GM10248 (cell line): ENCODE results near the gene ARHGEF12.
A peak's percentile ranks its signal among the peaks of the same experiment; 100 is the strongest.

Source experiments
- CTCF ChIA-PET: fragments of 300-600 bp; sonication (Branson Sonifier 250); formaldehyde crosslinking; extraction: SDS; loops from one replicate; lab custom pipeline; 2021; ENCODE audit warnings: antibody characterized with exemption; lab: Yijun Ruan, JAX
- POLR2A ChIA-PET: fragments of 350-650 bp; sonication (Branson Sonifier 250); formaldehyde crosslinking; extraction: SDS; loops from one replicate; lab custom pipeline; 2020; ENCODE audit warnings: antibody characterized with exemption; lab: Yijun Ruan, JAX
- DNase-seq: peaks from one replicate; pipeline ENCODE4 v3.0.0; 2012; ENCODE audit errors: extremely low spot score
- TF ChIP-seq, protein P1 (sequence below): IDR thresholded peaks from 2 replicates; pipeline ENCODE4 v1.5.1; 2012; ENCODE audit warnings: mild to moderate bottlenecking, low read depth; ENCODE audit errors: extremely low read depth, missing control alignments, control extremely low read depth

ARHGEF12 gene

DNA sequence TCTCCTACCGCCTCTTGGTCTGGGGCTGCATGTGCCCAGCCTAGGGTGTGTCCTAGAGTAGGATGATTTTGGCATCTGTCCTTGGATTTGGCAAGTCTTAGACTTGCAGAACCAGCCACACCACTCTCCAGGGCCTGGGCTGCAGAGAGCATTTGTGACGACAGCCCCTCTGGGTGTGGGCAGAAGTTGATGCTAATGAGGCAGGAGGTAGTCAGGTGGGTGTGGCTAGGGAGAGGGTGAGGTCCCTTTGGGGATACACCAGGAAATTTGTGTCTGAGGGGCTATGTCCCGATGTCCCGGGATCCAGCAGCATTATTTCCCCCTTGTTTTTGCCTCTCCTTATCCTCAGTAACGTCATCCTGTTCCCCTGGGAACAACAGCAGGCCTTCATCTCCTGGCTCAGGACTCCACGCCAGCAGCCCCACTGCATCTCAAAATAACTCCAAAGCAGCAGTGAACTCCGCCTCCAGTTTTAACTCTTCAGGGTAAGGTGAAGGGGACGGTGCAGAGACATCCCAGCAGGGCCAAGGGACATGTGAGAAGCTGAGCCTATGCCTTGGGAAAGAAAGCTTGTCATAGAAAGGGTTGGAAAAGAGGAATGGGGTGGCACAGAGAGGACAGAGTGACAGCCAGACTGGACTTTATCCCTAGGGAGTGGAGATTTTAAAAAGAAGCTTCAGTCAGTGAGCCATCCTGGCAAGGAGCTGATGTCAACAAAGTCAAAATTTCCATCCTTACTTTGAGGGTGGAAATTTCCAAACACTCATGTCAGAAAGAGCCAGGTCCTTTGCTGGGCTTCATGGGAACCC lies 19.1 kb upstream of the ARHGEF12 start:
- ChIA-PET POLR2A (no interaction called here), CTCF (interaction anchor here (1.2 to 6.3 kb wide), 4 partner anchors 14 to 86 kb away, joined by 3 to 97 read pairs (median 10); partner anchors contain the start of gene ARHGEF12)
- DNase-seq = no peak
- TF ChIP-seq, protein P1, sequence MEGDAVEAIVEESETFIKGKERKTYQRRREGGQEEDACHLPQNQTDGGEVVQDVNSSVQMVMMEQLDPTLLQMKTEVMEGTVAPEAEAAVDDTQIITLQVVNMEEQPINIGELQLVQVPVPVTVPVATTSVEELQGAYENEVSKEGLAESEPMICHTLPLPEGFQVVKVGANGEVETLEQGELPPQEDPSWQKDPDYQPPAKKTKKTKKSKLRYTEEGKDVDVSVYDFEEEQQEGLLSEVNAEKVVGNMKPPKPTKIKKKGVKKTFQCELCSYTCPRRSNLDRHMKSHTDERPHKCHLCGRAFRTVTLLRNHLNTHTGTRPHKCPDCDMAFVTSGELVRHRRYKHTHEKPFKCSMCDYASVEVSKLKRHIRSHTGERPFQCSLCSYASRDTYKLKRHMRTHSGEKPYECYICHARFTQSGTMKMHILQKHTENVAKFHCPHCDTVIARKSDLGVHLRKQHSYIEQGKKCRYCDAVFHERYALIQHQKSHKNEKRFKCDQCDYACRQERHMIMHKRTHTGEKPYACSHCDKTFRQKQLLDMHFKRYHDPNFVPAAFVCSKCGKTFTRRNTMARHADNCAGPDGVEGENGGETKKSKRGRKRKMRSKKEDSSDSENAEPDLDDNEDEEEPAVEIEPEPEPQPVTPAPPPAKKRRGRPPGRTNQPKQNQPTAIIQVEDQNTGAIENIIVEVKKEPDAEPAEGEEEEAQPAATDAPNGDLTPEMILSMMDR = no peak

- no peak for DNase-seq
- POLR2A ChIA-PET = no interaction called here
- CTCF ChIA-PET = interaction anchor here (1.2 to 6.3 kb wide), 4 partner anchors 15 to 87 kb away, joined by 3 to 97 read pairs (median 10); partner anchors contain the start of gene ARHGEF12
- TF ChIP-seq, protein P1 = no peak
Observed at GRCh38 chr11:120317689-120318480, 18.3 kb upstream of the ARHGEF12 start.

DNA sequence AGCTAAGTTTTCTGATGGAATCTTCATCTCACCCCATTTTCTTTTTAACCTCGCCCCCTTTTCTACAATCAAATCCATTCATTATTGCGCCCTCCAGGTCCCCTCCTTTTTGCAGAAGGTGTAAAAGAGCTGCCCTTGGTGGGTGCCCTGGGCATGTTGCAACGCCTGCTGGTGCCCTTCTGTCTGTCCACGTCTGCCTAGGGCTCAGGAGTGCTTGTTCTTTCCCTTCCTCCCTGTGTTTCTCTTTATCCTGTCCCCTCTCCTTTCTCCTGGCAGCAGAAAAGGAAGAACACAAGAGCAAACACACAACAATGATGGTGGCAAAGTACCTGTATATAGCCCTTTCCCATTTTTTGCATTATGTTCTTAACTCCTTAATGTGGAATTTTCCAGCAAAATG lies 17.3 kb upstream of the ARHGEF12 start:
- ChIA-PET POLR2A (no interaction called here), CTCF (interaction anchor here (1.7 to 6.3 kb wide), 3 partner anchors 16 to 88 kb away, joined by 4 to 97 read pairs (median 15); no protein-coding TSS in a partner anchor)
- TF ChIP-seq, protein P1 = no peak
- no peak for DNase-seq

- ChIA-PET CTCF (interaction anchor here (1.1 to 3.2 kb wide), 2 partner anchors 10 to 22 kb away, joined by 6 to 22 read pairs; partner anchors contain the start of gene ARHGEF12), POLR2A (no interaction called here)
- TF ChIP-seq, protein P1 = peak; percentile 16
- DNase-seq = peak; percentile 75
Observed at GRCh38 chr11:120324932-120325810, 11.0 kb upstream of the ARHGEF12 start, which contains the start of gene TLCD5. TLCD5 (plus strand) TSS chr11:120325299; CDS start chr11:120327442, 2,143 bp downstream.

DNA sequence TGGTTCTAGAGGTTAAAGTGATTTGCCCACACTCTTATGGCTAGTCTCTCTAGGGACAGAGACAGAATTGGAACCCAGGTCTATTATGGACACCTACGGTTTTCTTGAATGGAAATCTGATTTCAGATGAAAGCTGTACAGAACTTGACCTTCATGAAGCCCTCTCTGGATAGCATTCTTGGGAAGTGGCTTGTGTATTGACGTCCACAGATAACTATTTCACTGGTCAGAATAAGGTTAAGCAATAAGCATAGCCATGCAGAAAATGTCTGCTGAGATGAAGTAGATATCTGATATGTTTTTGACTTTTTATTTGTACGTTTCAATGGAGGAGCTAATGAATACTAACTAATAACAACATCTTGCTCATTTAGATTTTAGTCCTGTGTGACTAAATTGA lies 10.0 kb upstream of the ARHGEF12 start:
- no peak for DNase-seq
- ChIA-PET CTCF (interaction anchor here (1.1 to 3.2 kb wide), 5 partner anchors 9 to 90 kb away, joined by 3 to 22 read pairs (median 4); partner anchors contain the start of gene ARHGEF12), POLR2A (no interaction called here)
- TF ChIP-seq, protein P1 = no peak
